ENCODE results near the gene TK1.
"Not testable (repeated sequence)": the region's sequence is repeated elsewhere in the genome, so short reads cannot be mapped to it uniquely, and the experiment has no call there.

The TK1 gene

DNA sequence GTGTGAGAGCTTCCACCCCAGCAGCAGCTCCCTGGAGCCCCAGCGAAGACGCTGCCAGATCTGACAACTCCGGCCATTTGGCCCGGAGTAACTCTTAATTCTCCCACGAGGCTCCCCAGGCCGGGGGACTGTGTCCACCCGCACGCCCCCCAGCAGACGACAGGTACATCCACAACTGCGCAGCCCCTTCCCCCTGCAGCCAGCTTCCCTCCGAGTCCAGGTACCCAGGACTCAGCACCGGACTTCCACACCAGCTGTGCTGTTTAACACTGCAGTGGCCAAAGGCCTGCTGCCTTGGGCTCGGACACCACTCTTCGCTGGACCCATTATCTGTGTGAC is 11.2 kb downstream of the TK1 start:
- DNase-seq = no peak

- DNase-seq = no peak
Measured at GRCh38 chr17:78174870-78175642, 11.8 kb downstream of the TK1 start.

- DNase-seq = no peak
Measured at GRCh38 chr17:78174346-78174869, 12.4 kb downstream of the TK1 start.

DNA sequence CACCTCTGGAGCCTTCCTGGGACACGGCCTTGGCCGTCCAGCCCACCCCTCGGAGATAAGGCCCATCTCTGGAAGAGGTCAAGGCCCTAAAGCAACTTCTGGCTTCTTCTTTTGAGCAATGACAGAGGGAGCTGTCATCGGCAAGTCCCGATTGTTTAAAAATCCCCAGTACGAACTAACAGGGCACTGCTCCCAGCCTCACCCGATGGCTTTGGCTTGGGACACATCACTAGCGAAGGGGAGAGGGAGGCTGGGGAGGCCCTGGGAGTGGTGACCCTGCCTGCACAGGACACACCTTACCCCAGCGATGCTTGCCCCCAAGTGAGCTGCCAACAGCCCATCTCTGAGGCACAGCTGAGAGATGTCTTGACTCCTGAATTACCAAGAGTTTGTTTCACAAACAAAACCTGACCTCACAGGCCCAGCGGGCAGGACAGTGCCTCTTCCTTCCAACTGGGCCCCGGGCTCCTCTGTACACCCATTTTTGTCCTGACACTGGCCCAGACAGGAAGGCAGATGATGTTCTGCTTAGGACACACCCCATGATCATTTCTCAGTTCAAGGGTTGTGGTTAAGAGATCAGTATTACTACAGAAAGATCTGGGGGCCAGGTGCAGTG is 13.6 kb downstream of the TK1 start:
- peak; percentile 47 for DNase-seq

GRCh38 chr17:78172249-78173051 is 14.4 kb downstream of the TK1 start:
- DNase-seq = no peak

- not testable (repeated sequence) for DNase-seq
Measured at GRCh38 chr17:78171591-78172248, 15.1 kb downstream of the TK1 start.

DNA sequence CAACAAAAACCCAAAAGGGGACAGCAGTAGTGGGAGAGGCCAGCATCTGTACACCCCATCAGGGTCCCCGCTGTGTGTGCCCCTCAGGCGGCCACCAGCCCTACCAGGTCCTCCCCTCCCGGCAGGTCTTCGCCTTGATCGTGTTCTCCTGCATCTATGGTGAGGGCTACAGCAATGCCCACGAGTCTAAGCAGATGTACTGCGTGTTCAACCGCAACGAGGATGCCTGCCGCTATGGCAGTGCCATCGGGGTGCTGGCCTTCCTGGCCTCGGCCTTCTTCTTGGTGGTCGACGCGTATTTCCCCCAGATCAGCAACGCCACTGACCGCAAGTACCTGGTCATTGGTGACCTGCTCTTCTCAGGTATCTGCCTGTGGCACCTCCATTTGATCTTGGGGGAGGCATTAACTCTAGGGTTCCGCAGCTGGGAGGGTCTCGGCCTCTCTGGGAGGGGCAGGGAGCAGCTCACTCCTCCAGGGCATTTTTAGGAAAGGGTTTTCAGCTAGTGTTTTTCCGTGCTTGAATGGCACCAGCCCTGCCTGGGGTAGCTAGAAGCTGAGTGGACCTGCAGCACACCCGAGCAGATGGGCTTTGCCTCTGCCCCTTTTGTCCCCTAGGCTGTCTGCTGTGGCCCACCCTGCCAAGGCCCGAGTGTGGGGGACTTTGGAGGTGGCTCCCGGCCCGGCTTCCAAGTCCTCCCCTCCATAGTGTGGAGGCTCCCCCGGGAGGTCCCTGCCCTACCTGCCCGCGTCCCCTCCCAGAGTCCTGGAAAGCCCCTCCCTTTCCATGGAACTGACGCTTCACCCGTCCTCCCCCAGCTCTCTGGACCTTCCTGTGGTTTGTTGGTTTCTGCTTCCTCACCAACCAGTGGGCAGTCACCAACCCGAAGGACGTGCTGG is 15.9 kb downstream of the TK1 start:
- no peak for DNase-seq

GRCh38 chr17:78168903-78169793 is 17.7 kb downstream of the TK1 start:
- peak; percentile 59 for DNase-seq

GRCh38 chr17:78168242-78168902 is 18.5 kb downstream of the TK1 start, which contains the start of gene SYNGR2:
SYNGR2 (plus strand) TSS chr17:78168581; CDS start chr17:78168617, 36 bp downstream.
- peak; percentile 92 for DNase-seq

GRCh38 chr17:78166416-78166815 is 20.4 kb downstream of the TK1 start:
- no peak for DNase-seq

DNA sequence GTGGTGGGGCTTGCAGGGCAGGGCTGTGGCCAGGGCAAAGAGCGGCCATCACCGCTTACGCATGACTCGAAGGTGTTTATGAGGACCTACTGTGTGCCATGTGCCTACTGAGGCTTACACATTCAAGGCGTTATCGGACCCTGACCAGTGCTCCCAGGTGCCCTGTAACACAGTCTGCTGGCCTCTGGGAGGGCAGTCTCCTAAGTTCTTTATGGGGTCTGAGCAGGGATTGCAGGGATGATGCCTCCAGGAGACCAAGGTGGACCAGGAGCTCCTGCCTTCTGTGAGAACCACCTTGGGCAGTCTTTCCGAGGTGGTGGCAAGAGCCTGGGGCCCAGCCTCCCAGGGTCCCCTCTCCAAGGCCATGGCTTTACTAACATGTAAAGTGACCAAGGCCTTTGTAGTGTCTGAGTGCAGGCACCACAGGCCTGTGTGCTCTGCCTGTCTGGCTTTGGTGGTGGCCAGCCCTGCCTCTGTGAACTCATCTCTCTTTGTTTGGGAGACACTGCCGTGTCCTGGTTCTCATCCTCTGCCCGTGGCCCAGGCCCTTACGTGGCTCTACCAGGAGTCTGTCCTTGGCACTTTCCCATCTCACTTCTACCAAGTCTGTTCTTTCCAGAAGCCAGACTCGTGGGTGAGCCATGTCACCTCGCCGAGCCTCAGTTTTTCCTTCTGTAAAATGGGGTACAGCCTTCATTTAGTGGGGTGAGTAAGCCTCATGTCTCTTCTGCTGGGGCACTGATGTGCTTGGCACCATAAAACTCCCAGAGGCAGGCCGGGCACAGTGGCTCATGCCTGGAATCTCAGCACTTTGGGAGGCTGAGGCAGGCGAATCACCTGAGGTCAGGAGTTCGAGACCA is 21.9 kb downstream of the TK1 start:
- no peak for DNase-seq

DNA sequence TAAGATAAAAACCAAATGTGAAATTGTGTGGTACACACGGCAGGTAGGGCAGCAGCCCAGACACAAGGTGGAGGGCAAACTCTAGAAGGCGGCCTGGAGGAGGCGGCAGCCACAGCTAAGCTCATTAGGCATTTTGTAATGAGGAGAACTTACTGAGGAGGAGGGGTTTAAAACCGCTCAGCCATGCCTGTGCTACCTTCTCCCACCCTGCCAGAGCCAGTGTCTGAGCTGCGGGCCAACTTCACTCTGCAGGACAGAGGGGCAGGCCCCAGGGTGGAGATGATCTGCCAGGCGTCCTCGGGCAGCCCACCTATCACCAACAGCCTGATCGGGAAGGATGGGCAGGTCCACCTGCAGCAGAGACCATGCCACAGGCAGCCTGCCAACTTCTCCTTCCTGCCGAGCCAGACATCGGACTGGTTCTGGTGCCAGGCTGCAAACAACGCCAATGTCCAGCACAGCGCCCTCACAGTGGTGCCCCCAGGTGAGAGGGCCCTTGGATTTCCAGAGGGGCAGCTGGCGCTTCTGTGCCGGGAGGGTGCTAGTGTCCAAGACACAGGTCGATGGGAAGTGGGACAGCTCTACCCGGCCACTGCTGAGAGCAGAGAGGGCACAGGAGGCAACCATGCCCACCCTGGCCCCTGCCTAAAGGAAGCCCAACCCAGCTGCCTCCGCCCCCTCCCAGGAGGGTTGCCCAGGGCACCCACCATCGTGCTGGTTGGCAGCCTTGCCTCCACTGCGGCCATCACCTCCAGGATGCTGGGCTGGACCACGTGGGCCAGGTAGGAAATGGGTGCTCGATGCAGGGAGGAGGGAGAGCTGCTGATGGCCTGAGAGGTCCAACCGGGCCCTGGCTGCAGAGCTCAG is 22.7 kb downstream of the TK1 start:
- no peak for DNase-seq

DNA sequence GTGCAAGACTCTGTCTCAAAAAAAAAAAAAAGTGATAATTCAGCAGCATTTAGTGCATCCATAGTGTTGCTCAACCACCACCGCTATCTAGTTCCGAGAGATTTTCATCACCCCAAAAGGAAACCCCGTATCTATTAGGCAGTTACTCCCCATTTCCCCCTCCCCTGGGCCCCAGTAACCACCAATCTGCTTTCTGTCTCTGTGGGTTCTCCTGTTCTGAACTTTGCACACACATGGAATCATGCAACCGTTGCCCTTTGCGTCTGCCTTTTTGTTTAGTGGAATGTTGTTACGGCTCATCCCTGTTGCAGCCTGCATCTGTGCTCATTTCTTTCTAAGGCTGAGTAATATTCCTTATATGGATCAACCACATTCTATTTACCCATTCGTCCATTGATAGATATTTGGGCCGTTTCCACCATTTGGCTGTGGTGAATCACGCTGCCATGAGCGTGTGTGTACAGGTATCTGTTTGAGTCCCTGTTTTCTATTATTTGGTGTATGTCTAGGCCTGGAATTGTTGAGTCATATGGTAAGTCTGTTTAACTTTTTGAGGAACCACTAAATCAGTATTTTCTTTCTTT is 27.2 kb downstream of the TK1 start:
- DNase-seq = peak; percentile 65

DNA sequence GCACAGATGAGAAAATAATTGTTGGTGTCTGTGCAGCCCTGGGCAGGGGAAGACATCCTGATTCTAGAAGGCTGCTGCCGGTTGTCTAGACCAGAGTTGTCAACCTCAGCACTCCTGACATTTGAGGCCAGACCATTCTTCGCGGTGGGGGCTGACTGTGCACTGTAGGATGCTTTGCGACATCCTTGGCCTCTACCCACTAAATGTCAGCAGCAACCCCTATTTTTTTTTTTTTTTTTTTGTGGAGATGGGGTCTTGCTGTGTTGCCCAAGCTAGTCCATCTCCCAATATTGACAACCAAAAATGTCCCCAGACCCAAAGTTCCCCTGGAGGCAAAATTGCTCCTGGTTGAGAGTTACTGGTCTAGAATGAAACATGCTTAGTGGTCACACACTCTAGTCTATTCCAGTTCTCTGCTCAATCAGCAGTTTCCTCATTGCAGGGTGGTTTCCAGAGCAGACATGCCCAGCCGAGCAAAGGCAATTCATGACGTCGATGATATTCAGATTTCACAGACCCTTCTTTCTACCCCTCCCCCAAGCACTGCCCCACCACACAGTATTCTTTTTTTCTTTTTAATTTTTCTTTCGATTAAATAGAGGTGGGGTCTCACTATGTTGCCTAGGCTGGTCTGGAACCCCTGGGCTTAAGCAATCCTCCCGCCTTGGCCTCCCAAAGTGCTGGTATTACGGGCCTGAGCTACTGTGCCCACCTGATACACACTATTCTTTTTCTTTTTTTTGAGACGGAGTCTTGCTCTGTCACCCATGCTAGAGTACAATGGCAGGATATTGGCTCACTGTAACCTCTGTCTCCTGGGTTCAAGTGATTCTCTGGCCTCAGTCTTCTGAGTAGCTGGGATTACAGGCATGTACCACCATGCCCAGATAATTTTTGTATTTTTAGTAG is 31.7 kb downstream of the TK1 start:
- DNase-seq = peak; percentile 58

GRCh38 chr17:78151514-78152008 is 35.3 kb downstream of the TK1 start:
- no peak for DNase-seq

GRCh38 chr17:78148286-78149016 is 38.4 kb downstream of the TK1 start:
- DNase-seq = no peak
